GM19239 (cell line): Measurements from ENCODE around the gene OR1L6.

Experiments
- DNase-seq: peaks from one replicate; pipeline ENCODE4 v3.0.0; 2011; ENCODE audit warnings: low spot score; ENCODE audit not compliant: insufficient read length
- FAIRE-seq: peaks from 2 replicates; lab custom pipeline; 2011; peaks lifted over from hg19 to GRCh38; lab: Jason Lieb, UNC

The OR1L6 gene, protein sequence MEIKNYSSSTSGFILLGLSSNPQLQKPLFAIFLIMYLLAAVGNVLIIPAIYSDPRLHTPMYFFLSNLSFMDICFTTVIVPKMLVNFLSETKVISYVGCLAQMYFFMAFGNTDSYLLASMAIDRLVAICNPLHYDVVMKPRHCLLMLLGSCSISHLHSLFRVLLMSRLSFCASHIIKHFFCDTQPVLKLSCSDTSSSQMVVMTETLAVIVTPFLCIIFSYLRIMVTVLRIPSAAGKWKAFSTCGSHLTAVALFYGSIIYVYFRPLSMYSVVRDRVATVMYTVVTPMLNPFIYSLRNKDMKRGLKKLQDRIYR

GRCh38 chr9:122742003-122742402, at the start of gene OR1L6:
Gene OR1L6, plus strand, starts transcription at chr9:122742303. Its CDS starts 7,545 bp downstream, at chr9:122749848.
- FAIRE-seq (no peak), DNase-seq (no peak)

GRCh38 chr9:122695696-122696095, 46.4 kb upstream of the OR1L6 start:
- no peak for FAIRE-seq
- DNase-seq, result no peak

GRCh38 chr9:122718038-122718437, 24.1 kb upstream of the OR1L6 start:
- no peak for FAIRE-seq
- DNase-seq, result no peak

DNA sequence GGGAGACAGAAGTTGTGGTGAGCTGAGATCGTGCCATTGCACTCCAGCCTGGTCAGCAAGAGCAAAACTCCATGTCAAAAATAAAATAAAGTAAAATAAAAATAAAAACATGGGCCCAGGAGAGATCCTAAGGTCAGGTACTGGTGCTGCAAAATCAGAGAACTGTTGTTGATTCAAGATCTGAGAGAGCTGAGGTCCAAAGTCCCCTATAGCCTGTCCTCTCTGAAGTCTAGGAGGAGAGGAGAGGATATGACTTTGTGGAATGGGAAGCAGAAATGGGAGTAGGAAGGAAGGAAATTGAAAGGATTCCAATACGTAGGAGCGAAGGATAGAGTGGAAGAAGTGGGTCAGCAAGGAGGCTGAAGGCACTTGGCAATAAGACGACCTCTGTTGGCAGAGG, 22.9 kb upstream of the OR1L6 start:
- no peak for FAIRE-seq
- DNase-seq, result no peak

- no peak for FAIRE-seq
- DNase-seq, result no peak
Observed at GRCh38 chr9:122723690-122724089, 18.4 kb upstream of the OR1L6 start, which contains the start of gene OR1L4. Gene OR1L4, plus strand, starts transcription at chr9:122723990. Its CDS starts 0 bp downstream, at chr9:122723990.

- DNase-seq (no peak), FAIRE-seq (no peak)
Observed at GRCh38 chr9:122754825-122755224, 12.7 kb downstream of the OR1L6 start.

DNA sequence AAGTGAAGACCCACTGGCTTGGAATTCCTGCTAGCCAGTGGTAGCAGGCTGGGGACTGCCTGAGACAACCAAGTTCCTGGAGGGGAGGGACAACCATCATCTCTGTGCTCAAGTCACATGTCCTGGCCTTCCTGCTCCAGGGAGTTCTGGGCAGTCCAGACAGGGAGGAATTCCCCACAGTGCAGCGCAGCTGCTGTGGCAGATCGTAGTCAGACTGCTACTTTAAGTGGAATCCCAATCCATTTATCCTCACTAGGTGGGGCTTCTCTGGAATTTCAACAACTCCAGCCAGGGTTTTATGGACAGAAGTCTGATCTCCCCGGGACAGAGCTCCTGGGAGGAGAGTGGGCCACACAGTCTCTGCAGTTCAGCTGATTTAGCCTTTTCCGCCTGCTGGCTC, 25.7 kb downstream of the OR1L6 start:
- FAIRE-seq, result no peak
- DNase-seq, result no peak

DNA sequence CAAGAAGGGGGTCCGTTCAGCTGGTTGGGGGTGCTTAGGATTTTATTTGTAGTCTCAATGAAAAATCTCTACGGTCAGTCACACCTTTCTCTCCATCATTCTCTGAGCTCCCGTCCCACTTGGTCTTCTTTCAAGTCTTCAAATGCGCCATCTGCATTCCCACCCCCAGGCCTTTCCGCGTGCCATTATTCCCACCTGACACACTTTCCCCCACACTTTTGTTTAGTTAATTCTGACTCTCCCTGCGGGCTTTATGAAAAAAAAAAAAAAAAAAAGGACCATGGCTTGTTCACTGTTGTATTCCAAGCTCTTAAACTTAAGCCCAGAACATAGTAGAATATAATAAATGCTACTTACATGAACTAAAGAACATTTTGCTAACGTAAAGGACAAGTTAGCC, 34.9 kb downstream of the OR1L6 start:
- no peak for FAIRE-seq
- no peak for DNase-seq

- FAIRE-seq, result no peak
- DNase-seq, result no peak
Observed at GRCh38 chr9:122777935-122778627, 36.0 kb downstream of the OR1L6 start.

GRCh38 chr9:122779181-122779580, 37.1 kb downstream of the OR1L6 start:
- DNase-seq, result no peak
- no peak for FAIRE-seq

DNA sequence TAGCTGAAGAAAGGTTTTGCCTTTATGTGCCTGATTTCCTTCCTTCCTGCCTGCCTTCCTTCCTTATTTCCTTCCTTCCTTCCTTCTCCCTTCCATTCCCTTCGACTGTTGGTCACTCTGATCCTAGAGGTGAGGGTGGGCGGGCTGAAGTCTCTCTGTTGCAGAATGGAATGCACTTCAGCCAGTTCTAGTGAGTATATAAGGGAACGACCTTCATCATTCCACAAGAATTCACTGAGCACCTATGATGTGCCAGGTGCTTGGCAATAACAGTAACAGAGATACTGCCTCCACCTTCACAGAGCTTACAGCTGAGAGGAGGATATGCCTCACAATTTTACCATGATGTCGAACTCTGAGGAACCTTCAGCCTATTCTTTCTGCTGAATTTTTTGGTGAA, 37.9 kb downstream of the OR1L6 start:
- no peak for FAIRE-seq

DNA sequence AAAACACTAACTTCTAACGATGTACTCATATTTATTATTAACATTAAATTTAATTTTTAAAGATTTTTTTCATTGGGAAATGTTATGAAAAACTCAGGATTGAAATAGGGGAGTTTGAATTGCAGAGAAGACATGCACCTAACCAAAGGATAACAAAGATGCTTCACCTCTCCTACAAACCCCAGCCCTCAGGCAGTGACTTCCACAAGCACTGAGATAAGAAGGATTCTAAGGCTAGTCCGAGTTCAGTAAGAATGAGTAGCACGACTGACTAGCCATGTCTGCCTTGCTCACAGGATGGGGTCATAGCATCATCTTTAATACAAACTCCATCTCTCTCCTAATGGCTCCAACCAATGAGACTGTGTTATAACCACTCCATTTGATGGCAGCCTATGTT, 39.6 kb downstream of the OR1L6 start:
- DNase-seq (no peak), FAIRE-seq (no peak)

More for the DNA sequence above, 37.9 kb downstream of the OR1L6 start:
- no peak for DNase-seq

DNA sequence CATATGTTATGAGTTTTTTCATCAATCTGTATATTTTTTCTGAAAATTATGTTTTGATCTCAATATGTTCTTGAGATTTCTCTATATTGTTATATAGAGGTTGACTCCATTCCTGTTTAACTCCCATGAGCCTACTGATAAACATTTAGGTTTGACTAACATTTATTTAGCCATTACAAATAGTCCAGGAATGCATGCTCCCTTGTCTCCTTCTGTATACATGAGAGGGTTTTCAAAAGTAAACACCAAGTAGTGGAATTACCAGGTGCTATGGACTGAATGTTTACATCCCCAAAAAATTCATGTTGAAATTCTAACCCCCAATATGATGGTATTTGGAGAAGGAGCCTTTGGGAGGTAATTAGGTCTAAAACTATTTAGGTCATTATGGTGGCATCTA, 43.2 kb downstream of the OR1L6 start:
- FAIRE-seq, result no peak

DNA sequence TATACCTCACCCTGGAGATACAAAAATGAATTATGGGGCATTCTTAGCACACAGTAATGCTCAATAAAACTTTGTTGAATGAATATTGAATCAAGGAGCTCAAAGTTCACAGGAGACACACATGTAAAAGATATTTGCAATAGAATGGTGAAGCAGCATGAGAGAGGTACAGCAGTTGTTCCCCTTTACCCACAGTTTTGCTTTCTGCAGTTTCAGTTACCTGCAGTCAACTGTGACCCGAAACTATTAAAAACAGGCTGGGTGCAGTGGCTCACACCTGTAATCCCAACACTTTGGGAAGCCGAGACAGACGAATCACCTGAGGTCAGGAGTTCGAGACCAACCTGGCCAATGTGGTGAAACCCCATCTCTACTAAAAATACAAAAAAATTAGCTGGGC, 44.2 kb downstream of the OR1L6 start:
- no peak for FAIRE-seq
- DNase-seq, result no peak

More for the DNA sequence above, 43.2 kb downstream of the OR1L6 start:
- no peak for DNase-seq

DNA sequence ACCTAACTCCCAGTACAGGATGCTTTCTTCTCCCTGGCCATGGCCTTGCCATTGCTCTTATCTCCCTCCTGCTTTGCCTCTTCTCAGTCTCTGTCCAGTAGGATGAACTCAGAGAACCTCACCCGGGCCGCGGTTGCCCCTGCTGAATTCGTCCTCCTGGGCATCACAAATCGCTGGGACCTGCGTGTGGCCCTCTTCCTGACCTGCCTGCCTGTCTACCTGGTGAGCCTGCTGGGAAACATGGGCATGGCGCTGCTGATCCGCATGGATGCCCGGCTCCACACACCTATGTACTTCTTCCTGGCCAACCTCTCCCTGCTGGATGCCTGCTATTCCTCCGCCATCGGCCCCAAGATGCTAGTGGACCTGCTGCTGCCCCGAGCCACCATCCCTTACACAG, 46.7 kb downstream of the OR1L6 start, which contains the start of gene OR5C1:
Gene OR5C1, plus strand, starts transcription at position 103 of the 400 bp plus-strand sequence. Its CDS starts 0 bp downstream, at position 103.
- FAIRE-seq (no peak), DNase-seq (no peak)

DNA sequence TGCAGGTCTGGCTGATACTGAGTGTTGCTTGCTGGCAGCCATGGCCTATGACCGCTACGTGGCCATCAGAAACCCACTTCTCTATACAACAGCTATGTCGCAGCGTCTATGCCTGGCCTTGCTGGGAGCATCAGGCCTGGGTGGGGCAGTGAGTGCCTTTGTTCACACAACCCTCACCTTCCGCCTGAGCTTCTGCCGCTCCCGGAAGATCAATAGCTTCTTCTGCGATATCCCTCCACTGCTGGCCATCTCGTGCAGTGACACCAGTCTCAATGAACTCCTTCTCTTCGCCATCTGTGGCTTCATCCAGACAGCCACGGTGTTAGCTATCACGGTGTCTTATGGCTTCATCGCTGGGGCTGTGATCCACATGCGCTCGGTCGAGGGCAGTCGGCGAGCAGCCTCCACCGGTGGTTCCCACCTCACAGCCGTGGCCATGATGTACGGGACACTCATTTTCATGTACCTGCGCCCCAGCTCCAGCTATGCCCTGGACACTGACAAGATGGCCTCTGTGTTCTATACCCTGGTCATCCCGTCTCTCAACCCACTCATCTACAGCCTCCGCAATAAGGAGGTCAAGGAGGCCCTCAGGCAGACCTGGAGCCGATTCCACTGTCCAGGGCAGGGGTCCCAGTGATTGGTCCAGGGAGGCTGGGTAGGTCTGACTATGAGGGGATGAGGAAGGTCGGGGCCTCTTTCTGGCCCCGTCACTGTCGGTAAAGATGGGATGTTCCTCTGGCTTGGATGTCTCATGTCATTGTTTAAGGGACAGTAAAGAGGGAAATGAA, 47.3 kb downstream of the OR1L6 start:
- DNase-seq (no peak), FAIRE-seq (no peak)

- DNase-seq, result no peak
- FAIRE-seq, result no peak
Observed at GRCh38 chr9:122791872-122792669, 50.0 kb downstream of the OR1L6 start.

DNA sequence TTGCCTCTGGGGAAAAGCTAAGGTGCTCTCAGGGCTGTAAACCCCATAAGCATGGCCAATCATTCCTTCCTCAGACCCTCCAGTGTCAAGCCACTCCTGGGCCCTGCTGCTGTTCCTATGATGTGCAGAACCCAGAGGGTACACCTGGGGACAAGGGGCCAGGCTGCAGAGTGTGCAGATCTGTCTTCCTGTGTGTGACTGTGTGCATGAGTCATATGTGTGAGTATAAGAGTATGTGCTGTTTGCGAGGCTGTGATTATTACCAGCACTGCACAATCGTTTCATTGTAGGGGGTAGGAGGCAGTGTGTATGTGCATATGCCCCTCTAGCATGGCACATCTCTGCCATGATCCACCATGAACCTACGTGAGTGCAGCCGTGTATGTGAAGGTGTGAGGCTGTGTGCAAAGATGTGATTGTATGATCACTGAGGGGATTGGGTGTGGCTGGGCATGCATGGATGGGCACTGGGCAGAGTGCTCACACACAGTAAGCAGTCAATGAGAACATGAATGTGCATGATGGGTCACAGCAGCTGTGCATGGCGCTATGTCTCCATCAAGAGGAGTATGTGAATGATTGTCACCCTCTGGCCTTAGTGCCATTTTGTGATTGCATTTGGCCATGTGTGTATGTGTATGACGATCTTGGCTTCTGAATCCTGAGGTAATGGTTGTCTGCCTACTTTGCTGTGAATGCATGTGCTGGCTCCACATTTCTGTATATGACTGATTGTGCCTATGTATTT, 55.4 kb downstream of the OR1L6 start:
- DNase-seq (no peak), FAIRE-seq (no peak)
